ENCODE measurements around the gene KHSRP.

- no peak for TF ChIP-seq CTCF (IDR thresholded peaks at IDR 0.05; ENCODE audit: low read depth, low read length, poor library complexity, severe bottlenecking)
- TF ChIP-seq EZH2phosphoT487 (IDR thresholded peaks at IDR 0.05; ENCODE audit: borderline replicate concordance, low read length) = no peak
Observed at GRCh38 chr19:6364353-6364752, 60.3 kb downstream of the KHSRP start.
